Stimulated activated CD4-positive, alpha-beta T cell treated with anti-CD3 and anti-CD28 coated beads, Interleukin-1b, Interleukin-23, amount 100 ng/mL, for 1 hour (primary cell): ENCODE results near the gene ETV5.

Source experiments
- DNase-seq, 2 donors: peaks; one replicate each; pipeline ENCODE4 v3.0.0-alpha.2; 2020; ENCODE audit warnings: low read depth in 2 of 2

The ETV5 gene

GRCh38 chr3:186095561-186096081 is 13.3 kb downstream of the ETV5 start:
- DNase-seq: no peak

- no peak for DNase-seq
Observed at GRCh38 chr3:186094696-186095425, 14.0 kb downstream of the ETV5 start.

GRCh38 chr3:186094271-186094670 is 14.6 kb downstream of the ETV5 start:
- DNase-seq: no peak

GRCh38 chr3:186093271-186093900 is 15.5 kb downstream of the ETV5 start:
- no peak for DNase-seq

GRCh38 chr3:186092360-186093070 is 16.4 kb downstream of the ETV5 start:
- no peak for DNase-seq

GRCh38 chr3:186090901-186091300 is 18.0 kb downstream of the ETV5 start:
- no peak for DNase-seq

GRCh38 chr3:186088335-186088734 is 20.6 kb downstream of the ETV5 start:
- no peak for DNase-seq

- no peak for DNase-seq
Observed at GRCh38 chr3:186084264-186084663, 24.6 kb downstream of the ETV5 start.

GRCh38 chr3:186083746-186084145 is 25.1 kb downstream of the ETV5 start:
- DNase-seq: no peak

- DNase-seq: no peak
Observed at GRCh38 chr3:186082150-186082549, 26.7 kb downstream of the ETV5 start.

- DNase-seq: no peak
Observed at GRCh38 chr3:186081678-186082077, 27.2 kb downstream of the ETV5 start.

- DNase-seq: no peak
Observed at GRCh38 chr3:186080849-186081438, 27.9 kb downstream of the ETV5 start.

GRCh38 chr3:186079925-186080324 is 29.0 kb downstream of the ETV5 start:
- no peak for DNase-seq

GRCh38 chr3:186077466-186077865 is 31.4 kb downstream of the ETV5 start:
- no peak for DNase-seq

- DNase-seq: no peak
Observed at GRCh38 chr3:186075931-186076567, 32.8 kb downstream of the ETV5 start.

GRCh38 chr3:186075489-186075888 is 33.4 kb downstream of the ETV5 start:
- DNase-seq: no peak

- no peak for DNase-seq
Observed at GRCh38 chr3:186073641-186074040, 35.2 kb downstream of the ETV5 start.

- DNase-seq: no peak
Observed at GRCh38 chr3:186070996-186071395, 37.9 kb downstream of the ETV5 start.

GRCh38 chr3:186070550-186070949 is 38.3 kb downstream of the ETV5 start:
- no peak for DNase-seq

- DNase-seq: no peak
Observed at GRCh38 chr3:186070133-186070532, 38.8 kb downstream of the ETV5 start.

- DNase-seq: no peak
Observed at GRCh38 chr3:186069199-186069598, 39.7 kb downstream of the ETV5 start.

- DNase-seq: no peak
Observed at GRCh38 chr3:186068243-186068552, 40.7 kb downstream of the ETV5 start.
